ENCODE measurements around the gene NEDD4. TPM values are rescaled to one million over a fixed set of nuclear protein-coding genes. Genes with fewer than 3 reads are reported as not detected.
"Not testable (repeated sequence)": the region's sequence is repeated elsewhere in the genome, so short reads cannot be mapped to it uniquely, and the experiment has no call there.

The NEDD4 gene
- total RNA-seq, 1 donor from 2014 or later, result 28.4 TPM

GRCh38 chr15:55796321-55796965, 197.0 kb downstream of the NEDD4 start:
- Mint-ChIP-seq H3K36me3 (ENCODE audit: low read depth) (no peaks in the 10 kb centered on the region), H3K4me3 (ENCODE audit: unreplicated experiment) (no peak overlapping the region), H3K9me3 (ENCODE audit: low read depth) (no peaks in the 10 kb centered on the region), H3K4me1 (ENCODE audit: low read depth) (peaks cover 31% of the 10 kb centered on the region), H3K27ac (ENCODE audit: unreplicated experiment) (peak overlapping the region; percentile 37), H3K27me3 (ENCODE audit: low read depth) (no peaks in the 10 kb centered on the region)
- TF ChIP-seq CTCF (IDR thresholded peaks at IDR 0.05), result no peak
- DNase-seq (ENCODE audit: low spot score), result no peak

GRCh38 chr15:55795031-55795430, 198.4 kb downstream of the NEDD4 start:
- H3K4me3 Mint-ChIP-seq (ENCODE audit: unreplicated experiment), result no peak overlapping the region
- no peaks in the 10 kb centered on the region for H3K36me3 Mint-ChIP-seq (ENCODE audit: low read depth)
- H3K9me3 Mint-ChIP-seq (ENCODE audit: low read depth), result no peaks in the 10 kb centered on the region
- H3K27ac Mint-ChIP-seq (ENCODE audit: unreplicated experiment), result no peak overlapping the region
- TF ChIP-seq CTCF (IDR thresholded peaks at IDR 0.05), result no peak
- no peak for DNase-seq (ENCODE audit: low spot score)
- peaks cover 32% of the 10 kb centered on the region for H3K4me1 Mint-ChIP-seq (ENCODE audit: low read depth)
- no peaks in the 10 kb centered on the region for H3K27me3 Mint-ChIP-seq (ENCODE audit: low read depth)

- peak overlapping the region; percentile 57 for H3K27ac Mint-ChIP-seq (ENCODE audit: unreplicated experiment)
- TF ChIP-seq CTCF (IDR thresholded peaks at IDR 0.05), result no peak
- no peak overlapping the region for H3K4me3 Mint-ChIP-seq (ENCODE audit: unreplicated experiment)
- H3K27me3 Mint-ChIP-seq (ENCODE audit: low read depth), result no peaks in the 10 kb centered on the region
- no peaks in the 10 kb centered on the region for H3K9me3 Mint-ChIP-seq (ENCODE audit: low read depth)
- H3K4me1 Mint-ChIP-seq (ENCODE audit: low read depth), result peaks cover 22% of the 10 kb centered on the region
- no peaks in the 10 kb centered on the region for H3K36me3 Mint-ChIP-seq (ENCODE audit: low read depth)
- no peak for DNase-seq (ENCODE audit: low spot score)
Measured at GRCh38 chr15:55791551-55792400, 201.6 kb downstream of the NEDD4 start.

GRCh38 chr15:55789066-55789660, 204.2 kb downstream of the NEDD4 start:
- Mint-ChIP-seq H3K36me3 (ENCODE audit: low read depth) (no peaks in the 10 kb centered on the region), H3K27me3 (ENCODE audit: low read depth) (no peaks in the 10 kb centered on the region), H3K4me3 (ENCODE audit: unreplicated experiment) (no peak overlapping the region), H3K27ac (ENCODE audit: unreplicated experiment) (no peak overlapping the region), H3K4me1 (ENCODE audit: low read depth) (peaks cover 23% of the 10 kb centered on the region), H3K9me3 (ENCODE audit: low read depth) (no peaks in the 10 kb centered on the region)
- TF ChIP-seq CTCF (IDR thresholded peaks at IDR 0.05), result peak; percentile 70
- no peak for DNase-seq (ENCODE audit: low spot score)

- Mint-ChIP-seq H3K27ac (ENCODE audit: unreplicated experiment) (no peak overlapping the region), H3K27me3 (ENCODE audit: low read depth) (no peaks in the 10 kb centered on the region), H3K4me3 (ENCODE audit: unreplicated experiment) (no peak overlapping the region), H3K9me3 (ENCODE audit: low read depth) (no peaks in the 10 kb centered on the region), H3K4me1 (ENCODE audit: low read depth) (peaks cover 11% of the 10 kb centered on the region), H3K36me3 (ENCODE audit: low read depth) (no peaks in the 10 kb centered on the region)
- no peak for DNase-seq (ENCODE audit: low spot score)
- TF ChIP-seq CTCF (IDR thresholded peaks at IDR 0.05), result no peak
Measured at GRCh38 chr15:55786341-55786740, 207.1 kb downstream of the NEDD4 start.

GRCh38 chr15:55785593-55785992, 207.8 kb downstream of the NEDD4 start:
- not testable (repeated sequence) for H3K27me3 Mint-ChIP-seq (ENCODE audit: low read depth); H3K9me3 Mint-ChIP-seq (ENCODE audit: low read depth); H3K27ac Mint-ChIP-seq (ENCODE audit: unreplicated experiment); DNase-seq (ENCODE audit: low spot score); H3K4me3 Mint-ChIP-seq (ENCODE audit: unreplicated experiment); H3K36me3 Mint-ChIP-seq (ENCODE audit: low read depth)
- H3K4me1 Mint-ChIP-seq (ENCODE audit: low read depth), result peaks cover 10% of the 10 kb centered on the region

All from chondrocyte (in vitro differentiated cells).